ENCODE data around the gene SH2D1B.
A peak's percentile ranks its signal among the peaks of the same experiment; 100 is the strongest.

Gene SH2D1B

DNA sequence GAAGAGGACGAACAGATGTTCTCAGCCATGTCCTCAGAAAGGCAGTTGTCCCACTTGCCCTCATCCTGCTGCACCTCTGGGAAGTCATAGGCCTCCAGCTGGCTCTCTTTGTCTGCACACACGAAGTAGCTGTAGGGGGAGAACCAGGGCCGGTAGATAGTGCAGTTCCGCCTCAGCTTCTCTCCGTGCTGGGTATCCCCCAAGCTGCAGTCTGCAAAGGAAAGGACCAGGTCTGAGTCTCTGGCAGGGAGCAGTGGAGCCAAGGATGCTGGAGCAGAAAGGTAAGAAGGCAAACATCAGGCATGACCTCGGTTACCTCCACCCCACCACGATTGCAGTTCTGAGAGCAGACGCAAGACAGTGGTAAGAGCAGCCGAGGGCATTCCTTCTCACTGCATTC, 37.5 kb downstream of the SH2D1B start:
- Histone ChIP-seq H3K18ac (ENCODE audit: low read depth in 1 of 2, low read length in 2 of 2) (no peak overlapping the region), H3K14ac (ENCODE audit: low read length in 2 of 2) (no peak overlapping the region), H3K9ac (ENCODE audit: low read length) (no peak overlapping the region), H3K23ac (ENCODE audit: low read length in 2 of 2) (no peak overlapping the region), H3K4ac (ENCODE audit: low read depth in 1 of 2, low read length in 2 of 2) (no peak overlapping the region), H3K79me1 (replicated peaks; ENCODE audit: low read length, poor library complexity, severe bottlenecking) (no peaks in the 10 kb centered on the region), H2BK120ac (ENCODE audit: low read depth, low read length) (no peak overlapping the region), H4K91ac (ENCODE audit: low read length) (no peak overlapping the region), H3K27ac (ENCODE audit: low read length, poor library complexity, severe bottlenecking) (no peak overlapping the region), H2BK12ac (ENCODE audit: low read length in 2 of 2) (no peak overlapping the region), H3K4me1 (ENCODE audit: control insufficient read depth, insufficient read depth, low read depth, low read length) (peaks cover 25% of the 10 kb centered on the region), H4K8ac (ENCODE audit: low read length) (no peak overlapping the region), H2AK5ac (ENCODE audit: low read length, severe bottlenecking) (no peak overlapping the region), H3K27me3 (ENCODE audit: control insufficient read depth in 1 of 2, insufficient read depth in 1 of 2, low read length in 2 of 2) (peaks cover 0 to 8% of the 10 kb centered on the region in 2 experiments), H3K4me2 (ENCODE audit: low read length, poor library complexity, severe bottlenecking) (no peak overlapping the region), H2BK15ac (ENCODE audit: low read depth, poor library complexity, severe bottlenecking) (no peak overlapping the region), H3K9me3 (ENCODE audit: control insufficient read depth, low read length) (no peaks in the 10 kb centered on the region), H3K36me3 (ENCODE audit: control insufficient read depth in 1 of 2, insufficient read depth in 2 of 2, low read depth in 1 of 2, low read length in 2 of 2) (no peaks in the 10 kb centered on the region), H3K4me3 (ENCODE audit: insufficient read depth in 1 of 2, low read depth in 1 of 2, low read length in 2 of 2) (no peak overlapping the region), H2BK5ac (ENCODE audit: low read depth, low read length, poor library complexity, severe bottlenecking) (no peak overlapping the region), H2AFZ (ENCODE audit: low read depth, low read length) (no peak overlapping the region)
- 92% methylated on average over 9 of the region's 9 CpGs for WGBS
- no peak for DNase-seq

DNA sequence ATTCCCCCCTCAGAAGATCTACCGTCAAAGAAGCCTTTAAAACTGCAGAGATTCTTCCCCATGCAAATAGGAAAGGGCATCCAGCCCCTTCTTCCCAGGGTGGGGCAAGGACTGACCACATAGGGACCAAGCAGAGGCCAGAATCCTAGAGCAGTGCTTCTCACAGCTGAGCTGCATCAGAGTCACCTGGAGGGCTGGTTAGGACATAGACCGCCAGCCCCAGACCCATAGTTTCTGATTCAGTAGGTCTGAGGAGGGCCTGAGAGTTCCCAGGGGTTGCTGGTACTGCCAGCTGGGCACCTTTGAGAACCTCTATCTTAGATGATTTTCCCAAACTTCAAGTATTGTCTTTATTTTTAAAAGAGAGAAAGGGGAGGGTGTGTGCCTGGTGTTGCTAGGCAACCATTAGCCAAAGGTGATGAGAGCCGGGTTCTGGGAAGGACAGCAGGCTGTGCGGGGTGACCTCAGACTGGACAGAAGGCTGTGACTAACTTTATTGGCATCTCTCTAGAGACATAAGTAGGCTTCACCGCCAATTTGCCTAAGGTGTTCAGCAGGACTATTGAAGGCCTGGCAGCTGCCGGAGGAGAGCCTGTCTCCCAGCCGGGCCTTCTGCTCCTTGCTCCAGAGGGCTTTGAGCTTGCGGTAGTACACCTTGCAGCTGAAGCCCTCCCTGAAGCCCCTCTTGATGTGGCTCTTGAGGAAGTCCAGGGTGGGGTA, 38.2 kb downstream of the SH2D1B start:
- no peak overlapping the region for H3K18ac ChIP-seq (ENCODE audit: low read depth in 1 of 2, low read length in 2 of 2)
- peak; percentile 71 for DNase-seq
- 65% methylated on average over 8 of the region's 8 CpGs for WGBS
- no peak overlapping the region for H2BK12ac ChIP-seq (ENCODE audit: low read length in 2 of 2)
- no peak overlapping the region for H3K27ac ChIP-seq (ENCODE audit: low read length, poor library complexity, severe bottlenecking)
- H3K23ac ChIP-seq (ENCODE audit: low read length in 2 of 2) = peak overlapping the region in 1 of 2 experiments; percentile 51
- H2BK120ac ChIP-seq (ENCODE audit: low read depth, low read length) = no peak overlapping the region
- H3K9me3 ChIP-seq (ENCODE audit: control insufficient read depth, low read length) = no peaks in the 10 kb centered on the region
- H3K79me1 ChIP-seq (replicated peaks; ENCODE audit: low read length, poor library complexity, severe bottlenecking) = no peaks in the 10 kb centered on the region
- H3K36me3 ChIP-seq (ENCODE audit: control insufficient read depth in 1 of 2, insufficient read depth in 2 of 2, low read depth in 1 of 2, low read length in 2 of 2) = no peaks in the 10 kb centered on the region
- no peak overlapping the region for H3K4ac ChIP-seq (ENCODE audit: low read depth in 1 of 2, low read length in 2 of 2)
- H2AK5ac ChIP-seq (ENCODE audit: low read length, severe bottlenecking) = no peak overlapping the region
- H3K14ac ChIP-seq (ENCODE audit: low read length in 2 of 2) = no peak overlapping the region
- H3K27me3 ChIP-seq (ENCODE audit: control insufficient read depth in 1 of 2, insufficient read depth in 1 of 2, low read length in 2 of 2) = peaks cover 0 to 15% of the 10 kb centered on the region in 2 experiments
- H3K4me2 ChIP-seq (ENCODE audit: low read length, poor library complexity, severe bottlenecking) = no peak overlapping the region
- no peak overlapping the region for H2AFZ ChIP-seq (ENCODE audit: low read depth, low read length)
- no peak overlapping the region for H2BK15ac ChIP-seq (ENCODE audit: low read depth, poor library complexity, severe bottlenecking)
- H2BK5ac ChIP-seq (ENCODE audit: low read depth, low read length, poor library complexity, severe bottlenecking) = no peak overlapping the region
- no peak overlapping the region for H4K8ac ChIP-seq (ENCODE audit: low read length)
- no peak overlapping the region for H3K9ac ChIP-seq (ENCODE audit: low read length)
- H3K4me1 ChIP-seq (ENCODE audit: control insufficient read depth, insufficient read depth, low read depth, low read length) = peaks cover 25% of the 10 kb centered on the region
- no peak overlapping the region for H4K91ac ChIP-seq (ENCODE audit: low read length)
- no peak overlapping the region for H3K4me3 ChIP-seq (ENCODE audit: insufficient read depth in 1 of 2, low read depth in 1 of 2, low read length in 2 of 2)

DNA sequence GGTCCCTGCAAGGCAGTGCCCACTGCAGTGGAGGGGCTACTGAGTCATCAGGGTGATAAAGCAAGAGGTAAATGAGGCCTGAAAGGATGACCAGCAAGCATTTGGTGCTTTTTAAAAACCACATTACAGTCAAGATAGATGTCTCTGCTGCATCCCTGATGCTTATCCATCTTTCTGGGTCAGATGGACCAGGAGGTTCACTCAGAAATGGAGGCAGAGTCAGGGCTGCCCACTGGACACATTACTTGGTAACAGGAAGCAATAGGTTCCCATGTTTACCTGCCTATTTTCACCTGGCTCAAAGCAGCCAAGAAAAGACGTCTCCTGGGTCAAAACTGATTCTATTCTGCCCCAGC, 38.9 kb downstream of the SH2D1B start:
- Histone ChIP-seq H2BK12ac (ENCODE audit: low read length in 2 of 2) (no peak overlapping the region), H2BK120ac (ENCODE audit: low read depth, low read length) (no peak overlapping the region), H3K23ac (ENCODE audit: low read length in 2 of 2) (no peak overlapping the region), H3K4me1 (ENCODE audit: control insufficient read depth, insufficient read depth, low read depth, low read length) (peaks cover 25% of the 10 kb centered on the region), H3K36me3 (ENCODE audit: control insufficient read depth in 1 of 2, insufficient read depth in 2 of 2, low read depth in 1 of 2, low read length in 2 of 2) (no peaks in the 10 kb centered on the region), H3K9me3 (ENCODE audit: control insufficient read depth, low read length) (no peaks in the 10 kb centered on the region), H2AK5ac (ENCODE audit: low read length, severe bottlenecking) (peak overlapping the region; percentile 46), H3K4ac (ENCODE audit: low read depth in 1 of 2, low read length in 2 of 2) (no peak overlapping the region), H3K4me2 (ENCODE audit: low read length, poor library complexity, severe bottlenecking) (no peak overlapping the region), H2BK15ac (ENCODE audit: low read depth, poor library complexity, severe bottlenecking) (no peak overlapping the region), H3K4me3 (ENCODE audit: insufficient read depth in 1 of 2, low read depth in 1 of 2, low read length in 2 of 2) (no peak overlapping the region), H3K79me1 (replicated peaks; ENCODE audit: low read length, poor library complexity, severe bottlenecking) (no peaks in the 10 kb centered on the region), H2BK5ac (ENCODE audit: low read depth, low read length, poor library complexity, severe bottlenecking) (no peak overlapping the region), H3K9ac (ENCODE audit: low read length) (no peak overlapping the region), H3K18ac (ENCODE audit: low read depth in 1 of 2, low read length in 2 of 2) (no peak overlapping the region), H4K91ac (ENCODE audit: low read length) (no peak overlapping the region), H4K8ac (ENCODE audit: low read length) (no peak overlapping the region), H2AFZ (ENCODE audit: low read depth, low read length) (no peak overlapping the region), H3K27ac (ENCODE audit: low read length, poor library complexity, severe bottlenecking) (no peak overlapping the region), H3K27me3 (ENCODE audit: control insufficient read depth in 1 of 2, insufficient read depth in 1 of 2, low read length in 2 of 2) (peaks cover 0 to 18% of the 10 kb centered on the region in 2 experiments), H3K14ac (ENCODE audit: low read length in 2 of 2) (no peak overlapping the region)
- 100% methylated on average over 1 of the region's 1 CpG for WGBS
- DNase-seq = no peak

DNA sequence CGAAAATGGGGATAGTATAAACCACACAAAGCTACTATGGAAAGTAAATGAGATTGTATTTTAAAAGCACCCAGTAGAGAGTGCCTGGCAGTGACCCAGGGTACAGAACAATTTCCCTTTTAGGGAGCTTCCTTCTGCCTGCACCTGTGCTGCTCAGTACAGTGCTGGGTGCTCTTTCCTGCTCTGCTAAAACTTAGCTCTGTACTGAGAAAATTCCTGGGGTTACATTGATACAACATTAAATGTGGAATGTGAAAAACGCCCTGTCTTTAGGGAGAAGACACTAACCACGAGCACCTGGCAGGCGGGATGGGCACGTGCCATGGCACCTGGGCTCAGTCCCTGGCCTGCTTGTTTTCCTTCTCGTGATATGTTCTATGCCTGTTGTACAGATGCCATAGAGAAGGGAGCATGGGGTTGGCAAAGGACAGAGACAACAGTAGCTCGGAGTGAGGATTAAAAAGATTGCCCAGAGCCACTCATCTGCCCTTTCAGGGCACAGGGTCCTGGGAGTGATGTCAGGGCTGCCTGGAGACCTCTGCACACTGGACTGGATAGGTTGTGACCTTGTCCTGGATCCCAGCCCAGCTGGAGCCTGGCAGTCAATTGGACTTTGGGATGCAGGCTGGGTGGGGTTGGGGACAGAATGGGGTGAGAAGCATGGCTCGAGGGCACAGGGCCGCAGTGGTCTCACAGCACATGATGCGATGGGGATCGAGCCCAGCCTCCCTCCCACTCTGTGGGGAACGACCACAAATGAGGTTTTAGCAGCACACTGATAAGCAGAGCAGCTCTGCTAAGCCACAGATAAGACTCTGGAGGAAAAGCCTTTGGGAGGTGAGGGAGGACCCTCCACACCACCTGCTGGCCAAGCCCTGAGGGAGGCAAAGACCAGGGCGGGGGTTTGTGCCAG, 39.5 kb downstream of the SH2D1B start:
- peaks cover 0 to 21% of the 10 kb centered on the region in 2 experiments for H3K27me3 ChIP-seq (ENCODE audit: control insufficient read depth in 1 of 2, insufficient read depth in 1 of 2, low read length in 2 of 2)
- H2AK5ac ChIP-seq (ENCODE audit: low read length, severe bottlenecking) = peak overlapping the region; percentile 46
- WGBS = 76% methylated on average over 13 of the region's 13 CpGs
- H3K4me1 ChIP-seq (ENCODE audit: control insufficient read depth, insufficient read depth, low read depth, low read length) = peaks cover 25% of the 10 kb centered on the region
- H3K18ac ChIP-seq (ENCODE audit: low read depth in 1 of 2, low read length in 2 of 2) = no peak overlapping the region
- H3K9me3 ChIP-seq (ENCODE audit: control insufficient read depth, low read length) = no peaks in the 10 kb centered on the region
- no peak overlapping the region for H2BK5ac ChIP-seq (ENCODE audit: low read depth, low read length, poor library complexity, severe bottlenecking)
- no peak overlapping the region for H3K4me3 ChIP-seq (ENCODE audit: insufficient read depth in 1 of 2, low read depth in 1 of 2, low read length in 2 of 2)
- no peak overlapping the region for H2BK15ac ChIP-seq (ENCODE audit: low read depth, poor library complexity, severe bottlenecking)
- no peak overlapping the region for H3K4me2 ChIP-seq (ENCODE audit: low read length, poor library complexity, severe bottlenecking)
- H4K91ac ChIP-seq (ENCODE audit: low read length) = no peak overlapping the region
- H2BK120ac ChIP-seq (ENCODE audit: low read depth, low read length) = no peak overlapping the region
- H3K79me1 ChIP-seq (replicated peaks; ENCODE audit: low read length, poor library complexity, severe bottlenecking) = no peaks in the 10 kb centered on the region
- no peak overlapping the region for H3K23ac ChIP-seq (ENCODE audit: low read length in 2 of 2)
- H3K14ac ChIP-seq (ENCODE audit: low read length in 2 of 2) = no peak overlapping the region
- H3K4ac ChIP-seq (ENCODE audit: low read depth in 1 of 2, low read length in 2 of 2) = no peak overlapping the region
- H3K27ac ChIP-seq (ENCODE audit: low read length, poor library complexity, severe bottlenecking) = peak overlapping the region; percentile 49
- no peak for DNase-seq
- no peak overlapping the region for H2AFZ ChIP-seq (ENCODE audit: low read depth, low read length)
- H3K36me3 ChIP-seq (ENCODE audit: control insufficient read depth in 1 of 2, insufficient read depth in 2 of 2, low read depth in 1 of 2, low read length in 2 of 2) = no peaks in the 10 kb centered on the region
- no peak overlapping the region for H2BK12ac ChIP-seq (ENCODE audit: low read length in 2 of 2)
- no peak overlapping the region for H3K9ac ChIP-seq (ENCODE audit: low read length)
- H4K8ac ChIP-seq (ENCODE audit: low read length) = no peak overlapping the region
